ENCODE data around the gene RPS15.
"Not testable (repeated sequence)": the region's sequence is repeated elsewhere in the genome, so short reads cannot be mapped to it uniquely, and the experiment has no call there.

Gene RPS15

GRCh38 chr19:1416014-1416841 is 22.0 kb upstream of the RPS15 start:
- no peak overlapping the region for H3K4me3 ChIP-seq (ENCODE audit: control insufficient read depth, low read depth, low read length)
- no peak for DNase-seq (ENCODE audit: low read depth)
- TF ChIP-seq CTCF (IDR thresholded peaks at IDR 0.05; ENCODE audit: control insufficient read depth, insufficient read depth, low read depth, low read length, missing control alignments): no peak

- H3K4me3 ChIP-seq (ENCODE audit: control insufficient read depth, low read depth, low read length): no peak overlapping the region
- no peak for DNase-seq (ENCODE audit: low read depth)
- TF ChIP-seq CTCF (IDR thresholded peaks at IDR 0.05; ENCODE audit: control insufficient read depth, insufficient read depth, low read depth, low read length, missing control alignments): no peak
These were observed 21.1 kb upstream of the RPS15 start for GRCh38 chr19:1417145-1417544.

- no peak overlapping the region for H3K4me3 ChIP-seq (ENCODE audit: control insufficient read depth, low read depth, low read length)
- no peak for DNase-seq (ENCODE audit: low read depth)
- TF ChIP-seq CTCF (IDR thresholded peaks at IDR 0.05; ENCODE audit: control insufficient read depth, insufficient read depth, low read depth, low read length, missing control alignments): no peak
These were observed 20.3 kb upstream of the RPS15 start for GRCh38 chr19:1417681-1418495.

- DNase-seq (ENCODE audit: low read depth): no peak
- no peak overlapping the region for H3K4me3 ChIP-seq (ENCODE audit: control insufficient read depth, low read depth, low read length)
- TF ChIP-seq CTCF (IDR thresholded peaks at IDR 0.05; ENCODE audit: control insufficient read depth, insufficient read depth, low read depth, low read length, missing control alignments): no peak
These were observed 19.8 kb upstream of the RPS15 start for GRCh38 chr19:1418496-1418775.

GRCh38 chr19:1418951-1419738 is 19.1 kb upstream of the RPS15 start:
- TF ChIP-seq CTCF (IDR thresholded peaks at IDR 0.05; ENCODE audit: control insufficient read depth, insufficient read depth, low read depth, low read length, missing control alignments): no peak
- no peak for DNase-seq (ENCODE audit: low read depth)
- no peak overlapping the region for H3K4me3 ChIP-seq (ENCODE audit: control insufficient read depth, low read depth, low read length)

GRCh38 chr19:1420085-1420484 is 18.1 kb upstream of the RPS15 start:
- not testable (repeated sequence) for H3K4me3 ChIP-seq (ENCODE audit: control insufficient read depth, low read depth, low read length); DNase-seq (ENCODE audit: low read depth)
